ENCODE measurements around the gene COQ6.

DNA sequence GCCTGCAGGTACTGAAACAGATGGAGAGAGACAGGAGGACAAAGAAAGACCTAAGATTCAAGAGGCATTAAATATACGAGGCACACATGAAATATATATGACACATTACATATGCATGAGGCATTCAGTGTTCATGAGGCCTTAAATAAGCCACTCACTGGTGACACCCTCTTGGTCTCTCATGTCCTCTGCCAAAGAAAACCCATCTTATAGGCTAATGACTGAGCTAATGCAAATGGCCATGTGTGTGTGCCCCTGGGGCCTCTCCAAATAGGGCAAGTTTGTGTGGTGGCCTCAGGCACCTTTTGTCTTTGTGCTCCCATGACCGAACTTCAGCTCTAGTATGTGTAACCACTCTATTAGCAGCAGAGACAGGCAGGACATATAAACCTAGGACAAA lies 18.8 kb downstream of the COQ6 start:
- no peak for TF ChIP-seq CTCF (IDR thresholded peaks at IDR 0.05; ENCODE audit: low read depth, low read length, poor library complexity, severe bottlenecking)
- TF ChIP-seq EZH2phosphoT487 (IDR thresholded peaks at IDR 0.05; ENCODE audit: borderline replicate concordance, low read length) = no peak
